Stimulated activated CD8-positive, alpha-beta memory T cell treated with anti-CD3 and anti-CD28 coated beads, Interleukin-15, amount 100 ng/mL, for 1 hour (primary cell): ENCODE results near the gene WDR90.

Experiments used
- DNase-seq: peaks from one replicate; pipeline ENCODE4 v3.0.0-alpha.2; 2020; ENCODE audit warnings: low read depth

WDR90 gene

DNA sequence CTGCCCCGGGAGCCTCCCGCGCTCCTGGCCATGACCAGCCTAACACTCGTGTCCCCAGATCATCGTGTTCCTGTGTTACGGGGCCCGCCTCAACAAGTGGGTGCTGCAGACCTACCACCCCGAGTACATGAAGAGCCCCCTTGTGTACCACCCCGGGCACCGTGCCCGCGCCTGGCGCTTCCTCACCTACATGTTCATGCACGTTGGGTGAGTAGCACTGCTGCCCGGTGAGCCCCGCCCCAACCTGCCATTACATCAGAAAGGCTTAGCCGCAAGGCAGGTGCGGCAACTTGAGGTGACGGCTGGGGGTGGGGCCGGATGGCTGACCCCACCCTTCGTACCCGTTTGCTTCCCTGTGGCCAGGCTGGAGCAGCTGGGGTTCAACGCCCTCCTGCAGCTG lies 27.7 kb downstream of the WDR90 start:
- no peak for DNase-seq

DNA sequence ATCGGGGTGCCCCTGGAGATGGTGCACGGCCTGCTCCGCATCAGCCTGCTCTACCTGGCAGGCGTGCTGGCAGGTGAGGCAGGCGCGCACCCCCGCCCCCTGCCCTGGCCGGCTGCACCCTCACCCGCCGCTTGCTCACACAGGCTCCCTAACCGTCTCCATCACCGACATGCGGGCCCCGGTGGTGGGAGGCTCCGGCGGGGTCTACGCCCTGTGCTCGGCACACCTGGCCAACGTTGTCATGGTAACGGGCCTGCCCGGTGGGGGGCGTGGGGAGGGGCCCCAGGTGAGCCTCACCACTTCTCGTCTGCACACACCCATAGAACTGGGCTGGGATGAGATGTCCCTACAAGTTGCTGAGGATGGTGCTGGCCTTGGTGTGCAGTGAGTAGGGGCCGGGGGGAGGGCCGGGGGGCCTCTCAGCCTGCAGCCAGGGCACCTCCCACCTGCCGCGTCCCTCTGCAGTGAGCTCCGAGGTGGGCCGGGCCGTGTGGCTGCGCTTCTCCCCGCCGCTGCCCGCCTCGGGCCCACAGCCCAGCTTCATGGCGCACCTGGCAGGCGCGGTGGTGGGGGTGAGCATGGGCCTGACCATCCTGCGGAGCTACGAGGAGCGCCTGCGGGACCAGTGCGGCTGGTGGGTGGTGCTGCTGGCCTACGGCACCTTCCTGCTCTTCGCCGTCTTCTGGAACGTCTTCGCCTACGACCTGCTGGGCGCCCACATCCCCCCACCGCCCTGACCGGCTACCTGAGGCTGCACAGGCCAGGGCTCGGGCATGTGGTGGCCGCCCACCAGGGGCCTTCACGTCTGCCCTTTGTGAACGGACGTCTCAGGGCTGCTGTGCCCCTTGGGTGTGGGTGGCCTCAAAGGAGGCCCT lies 28.4 kb downstream of the WDR90 start:
- DNase-seq, result no peak

DNA sequence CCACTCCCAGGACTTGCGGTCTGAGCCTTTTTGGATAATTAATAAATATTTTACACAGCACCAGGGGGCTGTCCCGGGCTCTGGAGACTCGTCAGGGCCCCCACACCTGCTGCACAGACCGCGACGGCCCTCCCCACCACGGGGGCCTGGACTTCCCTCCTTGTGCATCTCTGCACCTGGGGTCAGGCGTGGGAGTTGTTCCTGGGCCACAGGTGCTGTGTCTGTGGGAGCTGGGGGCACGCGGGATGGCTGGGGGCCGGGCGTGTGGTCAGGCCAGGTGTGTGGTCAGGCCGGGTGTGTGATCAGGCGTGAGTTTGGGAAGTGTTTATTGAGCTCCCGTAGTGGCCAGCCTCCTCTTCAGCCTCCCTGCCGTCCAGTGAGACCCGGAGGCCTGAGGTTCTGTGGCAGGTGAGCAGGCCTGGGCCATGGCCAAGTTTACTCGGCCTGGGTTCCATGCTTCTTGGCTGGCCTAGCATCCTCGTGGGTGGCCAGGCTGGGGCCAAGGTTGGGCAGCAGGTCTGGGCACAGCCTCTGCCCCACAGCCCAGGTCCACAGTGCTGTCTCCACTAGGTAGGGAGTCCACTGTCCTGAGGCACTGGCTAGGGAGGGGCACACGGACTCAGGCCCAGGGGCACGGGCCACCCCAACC lies 29.2 kb downstream of the WDR90 start:
- DNase-seq, result no peak

DNA sequence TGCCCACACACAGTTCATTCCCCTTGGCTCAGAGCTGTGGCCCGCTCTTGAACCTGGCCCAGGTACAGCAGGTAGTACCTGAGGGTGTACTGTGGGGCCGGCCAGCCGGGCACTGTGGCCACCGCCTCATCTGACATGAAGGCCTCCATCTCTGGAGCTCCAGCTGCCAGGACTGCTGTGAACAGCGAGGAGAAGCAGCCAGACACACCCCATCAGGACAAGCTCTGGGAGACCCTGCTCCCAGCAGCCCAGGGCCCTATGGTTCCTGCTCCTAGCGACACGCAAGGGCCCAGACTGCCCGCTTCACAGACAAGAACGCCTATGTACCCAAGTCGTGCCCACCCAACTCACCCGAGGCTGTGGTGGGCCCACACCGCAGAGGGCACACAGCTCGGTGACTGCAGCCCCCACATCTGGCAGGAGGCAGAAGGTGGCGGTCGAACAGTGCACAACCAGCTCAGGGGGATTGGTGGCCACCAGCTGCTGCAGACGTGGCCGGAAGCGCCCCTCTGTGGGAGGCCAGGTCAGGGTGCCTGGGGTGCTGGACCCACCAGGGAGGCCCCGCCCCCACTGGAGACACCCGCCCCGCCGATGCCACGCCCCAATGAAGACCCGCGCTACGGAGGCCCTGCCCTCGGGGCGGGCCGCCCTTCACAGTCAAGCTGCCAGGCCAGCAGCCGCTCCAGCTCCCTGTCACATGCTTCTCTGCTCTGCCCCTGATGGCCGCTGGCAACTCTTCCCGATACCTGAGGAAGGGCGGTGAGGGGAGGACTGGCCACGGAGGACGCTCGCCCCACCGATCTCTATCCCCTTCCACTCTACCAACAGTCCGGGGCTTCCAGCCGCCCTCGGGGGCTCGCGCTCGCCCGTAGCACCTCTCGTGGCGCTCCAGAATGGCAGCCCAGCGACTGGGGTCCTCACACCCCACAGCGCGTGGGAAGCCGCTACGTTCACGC lies 30.0 kb downstream of the WDR90 start:
- no peak for DNase-seq

DNA sequence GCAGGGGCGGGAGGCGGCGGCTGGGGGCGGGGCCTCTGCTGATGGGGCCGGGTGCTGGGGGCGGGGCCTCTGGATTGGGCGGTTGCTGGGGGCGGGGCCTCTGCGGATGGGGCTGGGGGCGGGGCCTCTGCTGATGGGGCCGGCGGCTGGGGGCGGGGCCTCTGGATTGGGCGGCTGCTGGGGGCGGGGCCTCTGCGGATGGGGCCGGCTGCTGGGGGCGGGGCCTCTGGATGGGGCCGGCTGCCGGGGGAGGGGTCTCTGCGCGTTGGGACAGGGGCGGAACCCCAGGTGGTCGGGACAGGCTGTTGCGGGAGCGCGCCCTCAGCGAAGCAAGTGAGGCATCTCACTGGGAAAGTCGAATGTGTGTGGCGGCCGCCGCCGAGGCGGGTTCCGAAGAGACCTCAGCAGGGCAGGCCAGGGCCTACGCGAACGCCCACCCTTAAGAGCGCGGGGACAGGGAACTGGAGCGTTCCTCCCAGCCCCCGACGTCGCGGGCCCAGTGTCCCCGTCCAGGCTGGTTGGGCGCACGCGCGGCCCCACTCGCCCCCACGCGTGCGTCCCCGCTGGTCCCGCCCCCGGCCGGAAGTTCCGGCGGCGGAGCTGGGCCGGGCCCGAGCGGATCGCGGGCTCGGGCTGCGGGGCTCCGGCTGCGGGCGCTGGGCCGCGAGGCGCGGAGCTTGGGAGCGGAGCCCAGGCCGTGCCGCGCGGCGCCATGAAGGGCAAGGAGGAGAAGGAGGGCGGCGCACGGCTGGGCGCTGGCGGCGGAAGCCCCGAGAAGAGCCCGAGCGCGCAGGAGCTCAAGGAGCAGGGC lies 30.9 kb downstream of the WDR90 start, which contains the start of gene STUB1:
STUB1 (plus strand) TSS at position 597 of the 811 bp plus-strand sequence; CDS start at position 713, 116 bp downstream.
- DNase-seq, result peak; percentile 78

DNA sequence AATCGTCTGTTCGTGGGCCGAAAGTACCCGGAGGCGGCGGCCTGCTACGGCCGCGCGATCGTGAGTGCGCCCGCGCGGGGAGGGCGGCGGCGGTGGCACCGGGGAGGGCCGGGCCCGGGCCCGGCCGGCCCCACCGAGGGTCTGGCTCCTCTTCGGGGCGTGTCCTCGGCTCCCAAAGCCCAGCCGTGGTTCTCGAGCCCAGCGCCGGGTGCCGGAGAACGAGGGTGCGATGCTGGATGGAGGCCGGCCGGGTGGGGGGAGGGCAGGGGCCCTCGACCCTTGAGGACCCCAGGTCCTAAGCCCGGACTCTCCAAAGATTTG lies 31.4 kb downstream of the WDR90 start:
- no peak for DNase-seq

DNA sequence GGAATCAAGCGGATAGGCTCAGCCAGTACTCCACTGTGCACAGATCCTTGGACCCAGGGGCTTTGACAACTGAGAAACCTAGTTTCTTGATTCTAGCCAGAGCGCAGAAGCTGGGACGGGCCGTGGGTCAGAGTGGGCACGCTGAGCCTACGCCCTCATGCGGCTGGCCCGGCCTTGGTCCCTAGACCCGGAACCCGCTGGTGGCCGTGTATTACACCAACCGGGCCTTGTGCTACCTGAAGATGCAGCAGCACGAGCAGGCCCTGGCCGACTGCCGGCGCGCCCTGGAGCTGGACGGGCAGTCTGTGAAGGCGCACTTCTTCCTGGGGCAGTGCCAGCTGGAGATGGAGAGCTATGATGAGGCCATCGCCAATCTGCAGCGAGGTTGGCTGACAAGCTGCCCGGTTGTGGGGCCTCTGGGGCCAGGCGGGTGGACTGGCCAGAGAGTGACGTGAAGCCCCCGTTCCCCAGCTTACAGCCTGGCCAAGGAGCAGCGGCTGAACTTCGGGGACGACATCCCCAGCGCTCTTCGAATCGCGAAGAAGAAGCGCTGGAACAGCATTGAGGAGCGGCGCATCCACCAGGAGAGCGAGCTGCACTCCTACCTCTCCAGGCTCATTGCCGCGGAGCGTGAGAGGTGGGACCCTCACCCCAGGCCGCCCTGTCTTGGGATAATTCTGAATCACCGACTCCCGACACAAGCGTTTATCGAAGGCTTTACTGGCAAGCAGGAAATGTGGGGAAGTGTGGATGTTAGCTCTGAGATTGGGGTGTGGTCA lies 32.0 kb downstream of the WDR90 start:
- no peak for DNase-seq

DNA sequence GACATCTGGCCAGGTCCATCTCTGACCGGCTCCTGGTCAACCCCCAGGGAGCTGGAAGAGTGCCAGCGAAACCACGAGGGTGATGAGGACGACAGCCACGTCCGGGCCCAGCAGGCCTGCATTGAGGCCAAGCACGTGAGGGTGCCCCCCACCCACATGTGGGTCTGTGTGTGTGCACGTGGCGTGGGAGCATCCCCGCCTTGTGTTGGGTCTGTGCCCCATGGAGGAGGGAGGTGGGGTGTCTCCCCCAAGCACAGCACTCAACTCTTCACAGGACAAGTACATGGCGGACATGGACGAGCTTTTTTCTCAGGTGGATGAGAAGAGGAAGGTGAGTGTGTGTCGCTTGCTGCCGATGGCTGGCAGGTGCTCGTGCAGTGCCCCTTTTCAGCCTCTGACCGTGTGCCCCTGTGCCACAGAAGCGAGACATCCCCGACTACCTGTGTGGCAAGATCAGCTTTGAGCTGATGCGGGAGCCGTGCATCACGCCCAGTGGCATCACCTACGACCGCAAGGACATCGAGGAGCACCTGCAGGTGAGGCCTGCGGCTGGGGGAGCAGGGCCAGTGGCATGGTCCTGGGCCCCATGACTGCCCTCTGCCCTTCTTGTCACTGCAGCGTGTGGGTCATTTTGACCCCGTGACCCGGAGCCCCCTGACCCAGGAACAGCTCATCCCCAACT lies 32.7 kb downstream of the WDR90 start:
- DNase-seq, result no peak

DNA sequence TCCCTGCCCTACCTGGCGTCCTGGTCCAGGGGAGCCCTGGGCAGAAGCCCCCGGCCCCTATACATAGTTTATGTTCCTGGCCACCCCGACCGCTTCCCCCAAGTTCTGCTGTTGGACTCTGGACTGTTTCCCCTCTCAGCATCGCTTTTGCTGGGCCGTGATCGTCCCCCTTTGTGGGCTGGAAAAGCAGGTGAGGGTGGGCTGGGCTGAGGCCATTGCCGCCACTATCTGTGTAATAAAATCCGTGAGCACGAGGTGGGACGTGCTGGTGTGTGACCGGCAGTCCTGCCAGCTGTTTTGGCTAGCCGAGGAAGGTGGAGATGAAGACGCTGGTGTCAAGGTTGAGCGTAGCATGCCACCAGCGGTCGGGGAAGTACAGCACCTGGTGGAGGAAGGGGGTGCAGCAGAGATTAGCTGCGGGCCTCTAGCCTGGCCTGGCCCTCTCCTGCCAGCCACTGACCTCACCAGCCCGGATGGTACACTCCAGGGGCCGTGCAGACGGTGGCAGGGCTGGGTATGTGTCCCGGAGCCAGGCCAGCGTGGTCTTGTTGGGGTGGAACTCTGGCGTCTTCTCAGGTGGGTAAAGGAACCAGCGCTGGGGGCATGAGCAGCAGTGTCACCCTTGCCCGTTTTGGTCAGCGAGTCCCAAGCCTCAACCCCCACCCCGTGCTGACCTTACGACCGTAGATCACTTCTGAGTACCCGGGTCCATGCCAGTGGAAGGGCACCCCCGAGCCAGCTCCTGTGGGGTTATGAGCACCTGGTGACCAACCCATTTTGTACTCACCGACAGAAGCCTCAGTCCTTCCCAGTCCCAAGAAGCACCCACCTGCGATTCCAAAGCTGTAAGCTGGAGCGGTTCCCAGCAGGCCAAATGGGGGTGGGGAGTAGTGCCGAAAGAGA lies 33.6 kb downstream of the WDR90 start:
- DNase-seq, result no peak

DNA sequence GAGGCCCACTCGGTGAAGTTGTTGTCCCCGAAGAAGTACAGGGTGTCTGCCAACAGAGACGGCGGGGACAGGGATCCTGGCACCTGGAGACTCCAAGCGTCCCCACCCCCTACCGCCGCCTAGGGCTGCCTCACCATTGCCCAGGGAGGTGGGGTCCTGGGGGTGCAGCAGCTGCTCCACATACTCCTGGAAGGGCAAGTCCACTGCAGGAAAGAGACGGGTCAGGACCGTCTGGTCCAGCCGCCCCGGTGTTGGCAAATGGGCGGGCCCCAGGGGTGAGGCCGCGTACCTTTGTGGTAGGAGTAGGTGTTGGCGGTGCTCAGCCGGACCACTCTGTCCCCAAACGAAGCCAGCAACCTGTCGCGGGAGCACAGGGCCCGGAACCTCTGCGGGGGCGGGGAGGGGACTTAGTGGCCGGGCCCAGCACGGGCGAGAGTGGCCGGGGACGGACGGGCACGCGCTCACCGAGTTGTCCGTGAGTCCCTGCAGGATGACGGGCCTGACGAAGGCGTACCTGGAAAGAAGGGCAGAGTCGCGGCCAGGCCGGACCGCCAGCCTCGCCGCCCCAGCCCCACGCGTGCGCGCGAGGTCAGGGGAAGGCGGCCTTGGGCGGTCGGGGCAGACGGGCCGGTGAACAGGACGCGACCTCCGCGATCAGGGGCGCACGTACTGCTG lies 34.4 kb downstream of the WDR90 start:
- DNase-seq, result no peak

DNA sequence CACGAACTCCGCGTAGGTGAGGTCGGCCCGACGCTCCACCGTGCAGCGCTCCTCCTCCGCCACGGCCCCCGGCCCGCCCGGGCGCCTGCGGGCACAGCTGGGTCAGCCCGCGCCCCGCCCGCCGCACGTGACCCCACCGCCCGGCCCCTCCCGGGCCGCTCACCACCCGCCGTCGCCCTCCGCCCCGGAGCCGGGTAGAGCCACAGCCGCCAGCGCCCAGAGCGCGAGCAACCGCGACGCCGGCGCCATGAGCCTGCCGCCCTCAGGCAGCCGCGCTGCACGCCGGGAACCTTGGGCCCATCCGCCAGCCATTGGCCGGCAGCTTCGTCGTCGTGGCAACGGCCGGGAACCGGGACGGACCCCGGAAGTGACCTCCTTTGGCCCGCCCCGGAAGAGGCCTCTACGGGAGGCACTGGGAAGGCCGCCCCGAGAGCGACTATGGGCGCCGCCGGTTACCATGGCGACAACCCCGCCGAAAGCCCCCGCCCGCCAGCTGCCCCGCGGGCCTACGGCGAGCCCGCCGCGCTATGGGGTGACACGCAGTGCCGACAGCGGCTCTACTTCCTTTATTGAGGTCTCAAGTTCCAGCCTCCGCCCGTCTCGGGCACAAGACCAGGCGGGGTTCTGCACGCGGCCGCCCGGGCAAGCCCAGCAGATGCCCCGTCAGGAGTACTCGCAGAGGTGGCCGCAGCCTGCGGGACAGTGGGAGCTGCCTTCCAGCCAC lies 35.1 kb downstream of the WDR90 start, which contains the start of gene JMJD8:
JMJD8 (minus strand) TSS at position 264 of the 724 bp plus-strand sequence; CDS start at position 249, 15 bp downstream.
- peak; percentile 88 for DNase-seq

DNA sequence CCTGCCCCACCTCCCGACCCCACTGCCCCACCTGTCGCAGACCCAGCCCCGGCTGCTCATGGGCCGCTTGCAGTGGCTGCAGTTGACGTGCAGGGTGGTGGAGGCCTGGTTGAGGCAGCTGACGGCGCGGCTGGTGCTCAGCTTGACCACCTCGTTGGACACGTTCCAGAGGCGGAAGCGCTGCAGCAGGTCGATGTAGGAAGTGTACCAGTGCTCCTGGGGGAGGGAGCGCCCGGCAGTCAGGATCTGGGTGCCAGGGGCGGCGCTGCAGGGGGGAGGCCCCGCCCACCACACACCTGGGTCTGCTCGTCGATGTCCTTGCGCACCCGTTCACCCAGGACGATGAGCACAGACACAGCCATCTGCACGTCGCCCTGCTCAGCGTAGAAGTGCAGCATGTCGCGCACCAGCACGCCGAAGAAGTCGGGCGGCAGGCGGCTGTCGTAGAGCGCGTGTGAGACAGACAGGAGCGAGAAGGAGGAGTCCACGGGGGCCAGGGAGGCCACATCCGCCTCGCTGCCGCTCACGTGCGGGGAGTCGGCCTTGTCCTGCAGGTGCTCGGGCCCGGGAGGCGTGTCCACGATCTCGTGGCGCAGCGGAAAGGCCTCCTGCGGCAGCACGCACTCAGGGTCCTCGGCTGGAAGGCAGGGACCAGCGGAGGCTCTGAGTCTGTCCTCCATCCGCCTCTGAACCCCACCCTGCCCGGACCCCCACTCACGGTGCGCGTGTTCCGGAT lies 36.0 kb downstream of the WDR90 start:
- no peak for DNase-seq

DNA sequence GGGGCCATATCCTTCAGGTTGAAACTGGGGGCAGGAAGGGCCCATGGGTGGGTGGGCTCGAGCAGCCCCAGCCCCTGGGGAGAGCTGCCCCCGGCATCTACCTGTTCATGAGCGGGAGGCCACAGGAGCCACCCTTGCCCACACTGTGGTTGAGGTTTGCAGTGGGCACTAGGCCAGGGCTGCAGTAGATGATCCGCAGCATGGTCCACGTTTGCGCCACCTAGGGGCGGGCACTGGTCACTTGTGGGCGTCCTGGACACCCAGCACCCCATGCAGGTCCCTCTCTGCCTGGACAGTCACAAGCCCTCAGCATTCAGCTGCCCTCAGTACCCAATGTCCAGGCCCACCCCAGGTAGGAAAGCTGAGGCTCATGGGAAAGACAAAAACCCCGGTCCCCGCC lies 36.8 kb downstream of the WDR90 start:
- no peak for DNase-seq

DNA sequence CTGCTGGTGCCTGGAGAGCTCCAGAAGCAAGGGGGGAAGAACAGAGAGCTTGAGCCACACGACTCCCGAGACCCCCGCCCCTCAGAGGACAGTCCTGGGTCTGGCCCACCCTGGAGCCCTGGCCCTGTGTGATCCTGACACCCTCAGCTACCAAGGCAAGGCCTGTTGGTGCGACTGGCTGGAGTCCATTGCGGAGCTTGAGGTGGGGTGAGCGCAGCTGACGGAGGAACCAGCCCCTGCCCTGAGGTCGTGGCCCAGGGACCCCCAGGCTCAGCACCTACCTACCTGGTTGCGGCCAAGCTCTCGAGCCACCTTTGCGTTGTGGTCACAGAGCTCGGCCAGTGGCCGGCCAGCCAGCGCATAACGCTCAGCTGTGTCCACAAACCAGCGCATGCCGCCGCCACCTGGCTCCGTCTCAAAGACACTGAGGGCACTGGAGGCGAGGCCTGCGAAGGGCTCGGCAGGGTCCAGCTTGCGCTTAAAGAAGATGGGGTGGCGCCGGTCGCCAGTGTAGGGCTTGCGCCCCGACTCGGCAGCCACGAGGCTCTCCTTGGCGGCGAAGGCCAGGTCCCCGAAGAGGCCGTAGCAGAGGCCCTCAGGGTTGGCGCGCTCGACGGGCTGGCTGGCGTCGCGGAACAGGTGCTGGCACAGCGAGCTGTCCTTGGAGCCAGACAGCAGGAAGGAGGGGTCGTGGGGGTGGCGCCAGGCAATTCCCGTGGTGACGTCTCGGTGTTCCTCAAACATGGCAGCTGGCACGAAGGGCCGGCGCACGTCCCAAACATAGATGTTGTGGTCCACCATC lies 37.5 kb downstream of the WDR90 start:
- no peak for DNase-seq

DNA sequence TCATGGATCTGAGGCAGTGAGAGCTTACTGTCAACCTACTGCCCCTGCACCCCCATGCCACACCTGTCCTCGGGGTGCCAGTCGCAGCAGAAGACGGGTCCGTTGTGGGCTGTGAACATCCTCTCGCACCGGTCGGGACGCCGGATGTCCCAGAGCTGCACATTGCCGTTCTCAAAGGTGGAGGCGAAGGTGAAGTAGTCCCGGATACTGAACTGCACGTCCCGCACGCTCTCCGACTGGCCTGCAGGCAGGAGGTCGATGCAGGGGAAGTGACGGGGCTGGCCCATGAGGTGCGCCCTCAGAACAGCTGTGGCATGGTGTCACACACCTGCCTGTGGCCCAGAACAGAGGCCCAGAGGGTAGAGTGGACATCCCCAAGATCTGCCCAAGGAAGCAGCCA lies 38.3 kb downstream of the WDR90 start:
- DNase-seq, result no peak
